ENCODE results near the gene PRKG1.

Gene PRKG1

GRCh38 chr10:52100011-52100547, 1025.8 kb downstream of the PRKG1 start:
- no peak for TF ChIP-seq REST (IDR thresholded peaks at IDR 0.05; ENCODE audit: insufficient read depth in 1 of 2, low read depth in 2 of 2, low read length in 2 of 2)
- no peak for TF ChIP-seq SIN3A (IDR thresholded peaks at IDR 0.05; ENCODE audit: borderline replicate concordance, insufficient read depth, low read length)
- no peak for TF ChIP-seq FOXP2 (optimal IDR thresholded peaks at IDR 0.05; ENCODE audit: borderline replicate concordance, extremely low read depth, extremely low read length, insufficient read depth)
- no peak for TF ChIP-seq POLR2AphosphoS5 (IDR thresholded peaks at IDR 0.05; ENCODE audit: low read depth, low read length)
- no peak for TF ChIP-seq TAF1 (IDR thresholded peaks at IDR 0.05; ENCODE audit: borderline replicate concordance, insufficient read depth, low read length)

GRCh38 chr10:52105301-52105700, 1031.0 kb downstream of the PRKG1 start:
- TF ChIP-seq REST (IDR thresholded peaks at IDR 0.05; ENCODE audit: insufficient read depth in 1 of 2, low read depth in 2 of 2, low read length in 2 of 2) (no peak), POLR2AphosphoS5 (IDR thresholded peaks at IDR 0.05; ENCODE audit: low read depth, low read length) (no peak)

DNA sequence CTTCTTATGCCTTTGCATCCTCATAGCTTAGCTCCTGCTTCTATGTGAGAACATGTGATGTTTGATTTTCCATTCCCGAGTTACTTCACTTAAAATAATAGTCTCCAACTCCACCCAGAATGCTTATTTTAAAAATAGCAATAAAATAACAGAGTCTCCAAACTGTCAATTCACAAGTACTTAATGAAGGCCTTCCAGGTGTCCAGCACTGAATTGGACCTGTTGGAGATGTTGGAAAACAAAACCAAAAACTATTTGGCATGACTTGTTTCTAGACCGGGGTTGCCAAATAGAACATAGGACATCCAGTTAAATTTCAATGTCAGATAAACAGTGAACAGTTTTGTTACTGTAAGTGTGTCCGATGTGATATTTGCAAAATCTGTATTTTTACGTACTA, 1031.7 kb downstream of the PRKG1 start:
- TF ChIP-seq TAF1 (IDR thresholded peaks at IDR 0.05; ENCODE audit: borderline replicate concordance, insufficient read depth, low read length), result no peak

DNA sequence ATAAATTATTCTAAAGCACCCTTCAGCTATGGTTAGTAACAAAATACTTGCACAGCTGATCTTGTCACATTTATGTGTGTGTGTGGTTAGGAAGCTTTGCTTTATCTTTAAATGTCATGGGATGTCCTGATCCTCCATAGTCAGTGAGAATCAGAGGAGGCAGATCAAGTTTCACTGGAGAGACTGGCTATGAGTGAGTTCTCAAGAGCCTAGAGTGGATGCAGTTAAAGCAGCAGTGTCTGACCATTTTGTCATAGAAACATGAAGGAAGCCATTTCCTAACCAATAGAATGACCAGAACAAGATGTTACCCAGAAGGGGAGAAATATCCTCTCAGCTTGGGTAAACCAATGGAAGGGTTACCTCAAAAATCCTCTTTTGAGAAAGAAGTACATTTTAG, 1032.6 kb downstream of the PRKG1 start:
- TF ChIP-seq POLR2AphosphoS5 (IDR thresholded peaks at IDR 0.05; ENCODE audit: low read depth, low read length), result no peak
- TF ChIP-seq FOXP2 (optimal IDR thresholded peaks at IDR 0.05; ENCODE audit: borderline replicate concordance, extremely low read depth, extremely low read length, insufficient read depth), result no peak
- no peak for TF ChIP-seq SIN3A (IDR thresholded peaks at IDR 0.05; ENCODE audit: borderline replicate concordance, insufficient read depth, low read length)
- no peak for TF ChIP-seq TAF1 (IDR thresholded peaks at IDR 0.05; ENCODE audit: borderline replicate concordance, insufficient read depth, low read length)
- TF ChIP-seq REST (IDR thresholded peaks at IDR 0.05; ENCODE audit: insufficient read depth in 1 of 2, low read depth in 2 of 2, low read length in 2 of 2), result no peak

- TF ChIP-seq FOXP2 (optimal IDR thresholded peaks at IDR 0.05; ENCODE audit: borderline replicate concordance, extremely low read depth, extremely low read length, insufficient read depth), result no peak
- no peak for TF ChIP-seq SIN3A (IDR thresholded peaks at IDR 0.05; ENCODE audit: borderline replicate concordance, insufficient read depth, low read length)
- no peak for TF ChIP-seq TAF1 (IDR thresholded peaks at IDR 0.05; ENCODE audit: borderline replicate concordance, insufficient read depth, low read length)
- TF ChIP-seq POLR2AphosphoS5 (IDR thresholded peaks at IDR 0.05; ENCODE audit: low read depth, low read length), result no peak
- no peak for TF ChIP-seq REST (IDR thresholded peaks at IDR 0.05; ENCODE audit: insufficient read depth in 1 of 2, low read depth in 2 of 2, low read length in 2 of 2)
Measured at GRCh38 chr10:52108236-52108635, 1033.9 kb downstream of the PRKG1 start.
